Measurements from ENCODE around the gene CBARP.
A peak's percentile ranks its signal among the peaks of the same experiment; 100 is the strongest.
"Not testable (repeated sequence)": the region's sequence is repeated elsewhere in the genome, so short reads cannot be mapped to it uniquely, and the experiment has no call there.

The CBARP gene

DNA sequence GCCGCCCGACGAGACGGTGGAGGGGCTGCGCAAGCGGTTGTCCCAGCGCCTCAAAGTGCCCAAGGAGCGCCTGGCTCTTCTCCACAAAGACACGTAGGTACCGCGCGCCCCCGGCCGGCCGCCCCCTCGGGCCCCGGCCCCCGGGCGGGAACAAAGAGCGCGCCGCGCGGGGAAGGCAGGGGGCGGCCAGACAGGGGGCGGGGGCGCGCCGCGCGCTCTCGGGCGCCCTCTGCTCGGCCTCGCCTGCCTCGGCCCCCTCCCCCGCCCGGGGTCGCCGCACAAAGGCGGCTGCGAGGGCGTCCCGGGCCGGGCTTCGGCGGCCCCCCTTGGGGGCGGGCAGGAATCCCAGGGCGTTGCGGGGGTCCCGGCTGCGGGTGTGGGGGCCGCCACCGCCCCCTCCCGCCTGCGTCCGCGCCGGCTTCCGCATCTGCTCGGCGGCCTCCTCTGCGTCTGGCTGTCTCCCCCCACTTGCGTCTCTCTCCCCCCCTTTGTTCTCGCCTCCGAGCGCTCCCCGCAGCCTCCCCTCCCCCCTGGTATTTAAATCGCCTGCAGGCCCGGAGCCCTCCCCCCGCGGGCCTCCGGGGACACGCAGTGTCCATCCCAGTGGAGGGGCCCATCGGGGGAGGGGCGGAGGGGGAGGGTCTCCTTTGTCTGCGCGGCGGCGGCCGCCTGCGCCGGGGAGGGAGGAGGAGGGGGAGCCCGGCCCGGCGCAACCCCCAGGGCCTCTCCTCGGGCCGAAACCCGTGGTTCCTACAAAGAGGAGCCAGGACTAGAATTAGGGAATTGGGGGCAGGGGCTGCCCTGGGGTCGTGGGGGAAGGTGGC lies 12.8 kb upstream of the CBARP start:
- no peak for DNase-seq

DNA sequence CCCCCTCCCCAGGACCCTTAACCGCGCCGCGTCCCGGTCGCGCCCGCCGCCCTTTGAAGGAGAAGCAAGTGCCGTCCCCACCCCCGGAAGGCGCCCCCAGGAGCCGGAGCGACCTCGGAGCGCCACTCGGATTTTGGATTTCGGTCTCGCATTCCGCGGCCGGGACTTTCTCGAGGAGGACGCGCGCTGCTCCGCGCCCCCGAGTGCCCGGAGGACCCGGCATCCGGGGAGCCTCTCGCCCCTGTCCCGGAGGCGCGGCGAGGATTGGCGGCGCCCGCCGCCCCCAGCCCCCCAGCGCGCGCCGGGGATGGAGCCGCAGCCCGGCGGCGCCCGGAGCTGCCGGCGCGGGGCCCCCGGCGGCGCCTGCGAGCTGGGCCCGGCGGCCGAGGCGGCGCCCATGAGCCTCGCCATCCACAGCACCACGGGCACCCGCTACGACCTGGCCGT lies 12.2 kb upstream of the CBARP start:
- DNase-seq: no peak

GRCh38 chr19:1249298-1249989 lies 11.6 kb upstream of the CBARP start:
- DNase-seq: peak; percentile 87

- no peak for DNase-seq
Measured at GRCh38 chr19:1248786-1249297, 11.0 kb upstream of the CBARP start.

- DNase-seq: peak; percentile 8
Measured at GRCh38 chr19:1248139-1248785, 10.5 kb upstream of the CBARP start, which contains the start of gene MIDN. TSS of gene MIDN (plus strand) at chr19:1248583. CDS start at chr19:1250297, 1,714 bp downstream.

DNA sequence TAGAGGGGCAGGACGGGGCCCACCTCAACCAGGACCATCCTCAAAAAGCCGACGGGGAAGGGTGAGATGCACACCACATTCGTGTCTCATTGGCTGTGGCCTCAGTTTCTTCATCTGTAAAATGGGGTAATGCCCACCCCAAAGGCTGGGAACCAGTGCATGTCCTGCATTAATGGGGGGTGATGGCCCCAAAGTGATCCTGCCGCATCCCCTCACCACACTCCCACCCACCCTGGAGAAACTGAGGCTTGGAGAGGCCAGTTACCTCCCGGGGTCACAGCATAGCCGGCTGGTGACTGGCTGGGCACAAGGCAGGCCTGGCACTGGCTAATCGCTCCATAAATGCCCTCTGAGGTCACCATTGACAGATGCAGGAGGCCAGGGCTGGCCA lies 9.9 kb upstream of the CBARP start:
- DNase-seq: no peak

GRCh38 chr19:1246265-1247087 lies 8.7 kb upstream of the CBARP start:
- not testable (repeated sequence) for DNase-seq

GRCh38 chr19:1245494-1246264 lies 7.9 kb upstream of the CBARP start:
- DNase-seq: no peak

GRCh38 chr19:1244693-1245451 lies 7.1 kb upstream of the CBARP start:
- DNase-seq: no peak

- peak; percentile 56 for DNase-seq
Measured at GRCh38 chr19:1243768-1244692, 6.2 kb upstream of the CBARP start.

DNA sequence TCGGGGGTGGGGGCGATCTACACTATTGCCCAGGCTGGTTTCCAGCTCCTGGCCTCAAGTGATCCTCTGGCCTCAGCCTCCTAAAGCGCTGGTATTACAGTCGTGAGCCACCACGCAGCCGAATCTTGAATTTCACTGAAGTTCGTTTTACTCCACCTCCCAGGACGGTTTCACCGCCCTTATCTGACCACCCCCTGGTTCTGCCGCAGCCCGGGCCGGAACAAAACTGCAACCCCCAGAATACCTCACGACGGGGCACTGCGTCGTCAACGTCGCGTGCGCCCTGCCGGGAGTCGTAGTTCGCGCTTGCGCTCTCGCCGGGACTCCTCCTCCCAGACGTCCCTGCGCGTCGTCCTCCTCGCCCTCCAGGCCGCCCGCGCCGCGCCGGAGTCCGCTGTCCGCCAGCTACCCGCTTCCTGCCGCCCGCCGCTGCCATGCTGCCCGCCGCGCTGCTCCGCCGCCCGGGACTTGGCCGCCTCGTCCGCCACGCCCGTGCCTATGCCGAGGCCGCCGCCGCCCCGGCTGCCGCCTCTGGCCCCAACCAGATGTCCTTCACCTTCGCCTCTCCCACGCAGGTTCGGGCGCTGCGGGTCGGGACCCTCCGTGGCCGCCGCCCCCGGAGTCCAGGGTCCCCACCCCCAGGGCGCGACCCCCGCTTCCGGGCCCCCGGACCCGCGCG lies 3.8 kb upstream of the CBARP start, which contains the start of gene ATP5F1D:
Gene ATP5F1D, plus strand, starts transcription at position 335 of the 679 bp plus-strand sequence. Its CDS starts 100 bp downstream, at position 435.
- DNase-seq: peak; percentile 79

DNA sequence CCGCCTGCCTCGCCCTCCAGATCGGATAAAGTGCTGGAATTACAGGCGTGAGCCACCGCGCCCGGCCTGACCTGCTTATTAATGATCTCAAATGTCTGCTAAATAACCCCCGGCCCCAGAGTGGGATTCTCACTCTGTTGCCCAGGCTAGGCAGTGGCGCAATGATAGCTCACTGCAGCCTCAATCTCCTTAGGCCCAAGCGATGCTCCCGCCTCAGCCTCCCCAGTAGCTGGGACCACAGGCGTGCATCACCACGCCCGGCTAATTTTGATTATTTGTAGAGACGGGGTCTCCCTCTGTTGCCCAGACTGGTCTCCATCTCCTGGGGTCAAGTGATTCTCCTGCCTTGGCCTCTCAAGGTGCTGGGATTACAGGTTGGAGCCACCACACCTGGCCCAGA lies 3.1 kb upstream of the CBARP start:
- DNase-seq: no peak

GRCh38 chr19:1239796-1240737 lies 2.3 kb upstream of the CBARP start:
- peak; percentile 62 for DNase-seq

- DNase-seq: no peak
Measured at GRCh38 chr19:1239420-1239795, 1.6 kb upstream of the CBARP start.

GRCh38 chr19:1238369-1239303 lies 831 bp upstream of the CBARP start:
- DNase-seq: no peak

DNA sequence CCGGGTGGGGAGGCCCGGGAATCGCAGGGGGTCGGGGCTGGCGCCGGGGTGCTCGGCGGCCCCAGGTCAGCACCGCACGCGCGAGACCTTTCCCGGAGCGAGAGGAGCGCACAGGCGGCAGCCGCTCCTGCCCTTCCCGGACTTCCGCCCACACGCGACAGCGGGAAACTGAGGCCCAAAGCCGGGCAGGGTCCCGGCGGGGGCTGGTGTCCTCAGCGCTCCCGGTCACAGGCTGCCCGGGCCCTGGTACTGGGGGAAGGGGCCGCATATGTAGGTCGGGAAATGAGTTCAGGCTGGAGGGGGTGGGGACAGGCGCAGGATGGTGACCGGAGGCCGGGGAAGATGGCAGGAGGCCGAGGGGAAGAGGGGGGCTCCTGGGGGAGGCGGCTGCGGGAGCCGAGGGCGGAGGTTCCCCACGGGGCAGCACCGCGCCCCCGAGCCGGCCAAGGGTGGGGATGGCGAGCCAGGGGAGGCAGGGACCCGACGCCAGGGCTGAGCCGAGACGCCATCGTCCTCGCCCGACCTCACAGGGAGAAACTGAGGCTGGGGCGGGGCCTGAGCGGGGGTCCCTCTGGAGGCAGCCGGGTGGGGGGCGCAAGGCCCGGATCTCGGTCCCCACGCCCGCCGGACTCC lies 662 bp downstream of the CBARP start:
- no peak for DNase-seq
